Muscle layer of duodenum (tissue), 2 donors: ENCODE results near the gene RAB17.

ENCODE experiments used
- H3K27ac ChIP-seq: one replicate; pipeline ENCODE4 v1.7.0; 2013; ENCODE audit warnings: mild to moderate bottlenecking, low read length
- H3K27me3 ChIP-seq: one replicate; pipeline ENCODE4 v1.7.0; 2013; ENCODE audit warnings: low read depth, mild to moderate bottlenecking, control low read depth, low read length
- H3K36me3 ChIP-seq, 2 donors: one replicate each; pipeline ENCODE4 v1.7.0; 2013; ENCODE audit warnings: low read length in 2 of 2, control low read depth in 1 of 2, mild to moderate bottlenecking in 1 of 2; ENCODE audit not compliant: insufficient read depth in 2 of 2, control insufficient read depth in 1 of 2
- H3K4me1 ChIP-seq, 2 donors: one replicate each; pipeline ENCODE4 v1.7.0; 2013; ENCODE audit warnings: low read length in 2 of 2, mild to moderate bottlenecking in 2 of 2, control low read depth in 1 of 2, moderate library complexity in 1 of 2; ENCODE audit not compliant: insufficient read depth in 2 of 2, control insufficient read depth in 1 of 2
- H3K4me3 ChIP-seq, 2 donors: one replicate each; pipeline ENCODE4 v1.7.0; 2013; ENCODE audit warnings: low read length in 2 of 2, low read depth in 1 of 2, mild to moderate bottlenecking in 1 of 2
- H3K9me3 ChIP-seq, 2 donors: one replicate each; pipeline ENCODE4 v1.7.0; 2013; ENCODE audit warnings: low read length in 2 of 2, control low read depth in 1 of 2, mild to moderate bottlenecking in 1 of 2; ENCODE audit not compliant: control insufficient read depth in 1 of 2
- donor health status: healthy.

RAB17 gene

DNA sequence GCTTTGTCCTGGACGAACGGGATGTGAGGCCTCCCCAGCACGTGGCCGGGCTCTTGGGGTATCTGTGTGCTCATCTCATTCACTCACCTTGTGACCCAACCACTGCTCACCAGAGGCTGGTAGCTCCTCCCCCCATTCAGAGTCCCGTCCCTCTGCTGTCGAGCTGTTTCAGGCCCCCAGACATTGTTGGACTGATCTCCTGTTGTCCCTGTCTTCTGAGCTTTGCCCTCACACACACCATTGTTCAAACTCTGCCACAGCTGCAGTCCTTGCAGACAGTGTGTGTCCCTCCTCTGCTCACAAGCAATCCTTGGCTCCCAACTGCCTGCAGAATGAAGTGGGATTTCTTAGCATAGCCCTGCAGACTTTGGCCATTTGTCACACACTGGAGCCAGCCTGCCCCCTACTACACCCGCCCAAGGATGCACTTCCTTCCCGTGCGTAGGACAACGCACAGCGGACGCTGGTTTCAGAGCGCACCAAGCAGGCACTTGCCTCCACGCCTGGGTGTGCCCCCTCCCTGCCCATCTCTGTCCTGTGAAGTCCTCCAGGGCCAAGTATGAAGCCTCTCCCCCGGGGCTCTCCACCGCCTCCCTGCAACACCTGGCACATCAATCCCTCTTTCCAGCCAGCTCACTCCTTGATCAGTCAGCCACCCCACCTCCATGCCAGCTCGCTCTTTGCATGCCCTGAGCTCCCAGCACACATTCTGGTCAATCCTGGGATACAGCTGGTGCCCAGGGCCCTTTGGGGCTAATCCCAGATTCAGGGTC, 40.7 kb downstream of the RAB17 start:
- peaks cover 0 to 3% of the 10 kb centered on the region in 2 donors for H3K9me3 ChIP-seq
- H3K4me3 ChIP-seq, result no peak overlapping the region
- H3K27ac ChIP-seq, result no peak overlapping the region
- no peaks in the 10 kb centered on the region for H3K36me3 ChIP-seq
- H3K27me3 ChIP-seq, result no peaks in the 10 kb centered on the region
- no peaks in the 10 kb centered on the region for H3K4me1 ChIP-seq

DNA sequence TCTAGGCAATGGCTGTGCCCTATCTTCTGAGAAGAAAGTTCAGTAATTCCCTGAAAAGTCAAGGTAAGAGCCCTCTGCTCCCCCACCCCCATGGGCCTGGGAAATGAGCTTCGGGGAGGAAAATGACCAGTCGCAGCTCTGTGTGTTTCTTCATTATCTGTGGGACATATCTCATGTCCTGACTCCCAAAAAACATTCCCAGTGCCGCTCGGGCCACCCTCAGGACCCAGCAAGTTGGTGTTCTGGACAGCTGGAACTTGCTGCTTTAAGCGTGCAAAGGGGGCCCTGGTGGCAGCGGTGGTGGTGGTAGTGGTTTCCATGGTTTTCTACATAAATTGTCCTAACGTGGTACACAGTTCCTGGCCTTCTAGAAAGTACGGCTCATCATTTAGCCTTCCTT, 41.3 kb downstream of the RAB17 start:
- H3K36me3 ChIP-seq, result no peaks in the 10 kb centered on the region
- H3K27ac ChIP-seq, result no peak overlapping the region
- no peaks in the 10 kb centered on the region for H3K27me3 ChIP-seq
- no peak overlapping the region for H3K4me3 ChIP-seq
- H3K9me3 ChIP-seq, result peaks cover 0 to under 1% of the 10 kb centered on the region in 2 donors
- no peaks in the 10 kb centered on the region for H3K4me1 ChIP-seq

DNA sequence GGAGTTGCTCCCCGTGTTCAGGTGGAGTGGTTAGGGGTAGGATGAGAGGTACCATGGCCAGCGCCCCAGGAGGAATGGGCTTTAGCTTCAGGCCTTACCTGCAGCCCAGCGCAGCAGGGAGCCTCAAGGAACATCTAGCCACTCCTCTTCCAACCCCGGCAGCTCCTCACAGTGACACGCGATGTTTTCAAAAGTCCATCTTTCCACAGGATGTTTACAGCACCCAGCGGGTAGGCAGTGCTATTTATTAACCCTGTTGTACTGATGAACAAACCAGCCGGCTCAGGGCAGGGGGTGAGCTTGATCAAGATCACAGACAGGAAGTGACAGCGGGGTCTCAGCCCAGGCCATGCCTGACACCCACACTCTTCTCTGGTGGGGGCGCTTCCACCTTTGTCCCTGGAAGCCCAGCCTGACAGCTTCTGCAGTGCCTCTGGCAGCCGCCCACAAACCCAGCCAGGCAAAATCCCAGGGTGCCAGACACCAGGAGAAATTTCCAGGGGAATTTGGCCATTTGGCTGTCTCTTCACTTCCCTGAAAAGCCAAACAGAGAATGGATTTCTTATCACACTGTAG, 42.6 kb downstream of the RAB17 start:
- Histone ChIP-seq H3K27ac (no peak overlapping the region), H3K36me3 (no peaks in the 10 kb centered on the region), H3K4me1 (no peaks in the 10 kb centered on the region), H3K27me3 (no peaks in the 10 kb centered on the region), H3K9me3 (no peaks in the 10 kb centered on the region), H3K4me3 (no peak overlapping the region)

DNA sequence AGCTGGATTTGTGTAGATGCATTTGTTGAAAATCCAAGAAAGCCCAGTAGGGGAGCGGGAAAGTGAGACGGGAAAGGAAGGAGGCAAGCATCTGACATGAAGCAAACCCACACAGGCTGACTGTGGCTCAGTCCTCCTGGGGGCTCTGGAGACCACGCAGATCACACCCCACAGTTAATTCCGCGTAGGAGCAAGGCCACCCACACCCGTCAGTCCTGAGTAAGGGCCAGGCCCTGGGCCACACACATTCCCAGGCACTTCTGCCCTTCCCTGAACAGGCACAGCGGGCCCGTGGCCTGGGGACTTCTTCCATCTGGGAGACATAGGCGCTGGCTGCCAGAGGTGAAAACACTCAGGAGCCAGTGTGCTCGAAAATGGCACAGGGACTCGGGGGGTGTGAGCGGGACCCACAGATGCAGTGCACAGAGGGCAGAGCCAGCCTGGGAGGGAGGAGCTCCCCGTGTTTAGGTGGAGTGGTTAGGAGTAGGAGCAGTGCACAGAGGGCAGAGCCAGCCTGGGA, 43.6 kb downstream of the RAB17 start:
- H3K9me3 ChIP-seq, result no peaks in the 10 kb centered on the region
- no peaks in the 10 kb centered on the region for H3K4me1 ChIP-seq
- H3K36me3 ChIP-seq, result no peaks in the 10 kb centered on the region
- H3K27ac ChIP-seq, result no peak overlapping the region
- H3K27me3 ChIP-seq, result no peaks in the 10 kb centered on the region
- H3K4me3 ChIP-seq, result no peak overlapping the region

DNA sequence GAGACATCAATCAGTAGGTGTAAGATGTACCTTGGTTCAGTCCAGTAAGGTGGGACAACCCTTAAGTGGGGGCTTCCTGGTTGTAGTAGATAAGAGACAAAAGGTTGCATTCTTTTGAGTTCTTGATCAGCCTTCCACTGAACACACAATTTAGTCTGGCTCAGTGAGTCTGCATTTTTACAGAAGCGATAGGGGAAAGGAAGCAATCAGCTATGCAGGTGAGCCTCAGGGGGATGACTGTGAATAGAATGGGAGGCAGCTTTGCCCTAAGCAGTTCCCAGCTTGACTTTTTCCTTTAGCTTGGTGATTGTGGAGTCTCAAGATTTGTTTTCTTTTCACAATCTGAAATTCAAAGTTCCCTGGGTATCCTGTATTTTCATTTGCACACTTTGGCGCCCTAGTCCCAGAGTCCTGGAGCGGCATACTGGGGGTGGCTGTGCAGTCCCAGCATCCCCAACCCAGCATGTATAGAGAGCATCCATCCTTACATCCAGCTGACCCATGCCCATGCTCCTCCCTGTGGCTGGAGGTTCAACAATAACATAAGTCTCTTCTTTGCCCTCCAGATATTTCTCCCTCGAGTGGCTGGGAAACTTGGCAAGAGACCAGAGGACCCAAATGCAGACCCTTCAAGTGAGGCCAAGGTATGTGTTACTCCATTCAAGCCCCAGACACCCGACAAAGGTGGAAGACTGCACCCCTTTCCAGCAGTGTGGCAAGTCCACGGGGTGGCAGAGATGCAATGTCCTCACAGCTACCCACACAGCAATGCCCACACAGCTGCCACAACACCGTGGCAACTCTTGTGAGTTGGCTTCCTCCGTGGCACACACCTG, 44.3 kb downstream of the RAB17 start:
- no peak overlapping the region for H3K27ac ChIP-seq
- no peaks in the 10 kb centered on the region for H3K4me1 ChIP-seq
- H3K9me3 ChIP-seq, result no peaks in the 10 kb centered on the region
- H3K4me3 ChIP-seq, result no peak overlapping the region
- no peaks in the 10 kb centered on the region for H3K36me3 ChIP-seq
- no peaks in the 10 kb centered on the region for H3K27me3 ChIP-seq

DNA sequence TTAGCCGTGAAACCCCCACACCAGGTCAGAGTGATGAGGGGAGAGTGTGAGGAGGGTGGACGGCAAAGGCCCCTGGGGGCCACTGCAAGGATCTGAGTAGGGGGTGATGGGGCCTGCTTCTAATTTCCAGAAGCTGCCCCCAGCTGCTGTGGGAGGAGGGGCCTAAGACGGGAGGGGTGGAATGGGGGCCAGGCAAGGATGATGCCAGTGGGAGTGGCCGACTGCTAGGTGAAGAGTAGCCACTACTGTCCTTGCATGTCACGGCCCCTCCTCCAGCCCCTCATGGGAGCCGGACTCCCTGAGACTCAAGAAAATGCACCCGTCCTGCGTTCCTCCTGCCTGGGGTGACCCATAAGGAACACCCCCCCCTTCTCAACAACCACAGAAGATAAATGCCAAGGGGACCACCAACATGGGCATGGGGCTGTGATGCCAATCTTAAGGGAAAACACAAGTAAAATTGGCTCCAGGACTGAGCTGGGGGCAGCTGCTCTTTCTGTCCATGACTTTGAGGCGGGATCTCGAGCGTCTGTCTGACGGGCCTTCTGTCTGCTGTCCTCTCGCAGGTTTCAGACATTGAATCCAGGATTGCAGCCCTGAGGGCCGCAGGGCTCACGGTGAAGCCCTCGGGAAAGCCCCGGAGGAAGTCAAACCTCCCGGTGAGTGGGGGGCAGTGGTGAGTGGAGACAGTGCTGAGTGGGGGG, 48.4 kb downstream of the RAB17 start:
- Histone ChIP-seq H3K9me3 (no peaks in the 10 kb centered on the region), H3K27me3 (no peaks in the 10 kb centered on the region), H3K4me3 (no peak overlapping the region), H3K4me1 (no peaks in the 10 kb centered on the region), H3K27ac (no peak overlapping the region), H3K36me3 (no peaks in the 10 kb centered on the region)

DNA sequence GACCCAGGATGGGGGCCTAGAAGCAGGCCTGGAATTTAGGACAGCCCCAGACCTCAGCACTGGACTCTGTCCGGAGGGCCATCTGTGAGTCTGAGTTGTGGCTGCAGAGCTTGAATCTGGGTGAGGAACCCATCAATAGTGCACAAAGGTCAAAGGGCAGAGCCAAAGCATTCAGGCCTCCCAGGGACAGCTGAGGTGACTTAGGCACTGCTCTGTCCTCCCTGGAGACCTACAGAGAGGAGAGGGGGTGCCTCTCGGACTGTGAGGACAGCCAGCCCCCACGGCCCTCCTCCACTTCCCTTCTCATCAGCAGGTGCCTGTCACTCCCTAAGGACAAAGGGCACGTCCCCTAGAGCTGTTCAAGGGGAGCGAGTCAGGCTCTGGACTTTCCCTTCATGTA, 49.3 kb downstream of the RAB17 start:
- Histone ChIP-seq H3K36me3 (no peaks in the 10 kb centered on the region), H3K4me3 (no peak overlapping the region), H3K27ac (no peak overlapping the region), H3K4me1 (no peaks in the 10 kb centered on the region), H3K27me3 (no peaks in the 10 kb centered on the region), H3K9me3 (no peaks in the 10 kb centered on the region)

DNA sequence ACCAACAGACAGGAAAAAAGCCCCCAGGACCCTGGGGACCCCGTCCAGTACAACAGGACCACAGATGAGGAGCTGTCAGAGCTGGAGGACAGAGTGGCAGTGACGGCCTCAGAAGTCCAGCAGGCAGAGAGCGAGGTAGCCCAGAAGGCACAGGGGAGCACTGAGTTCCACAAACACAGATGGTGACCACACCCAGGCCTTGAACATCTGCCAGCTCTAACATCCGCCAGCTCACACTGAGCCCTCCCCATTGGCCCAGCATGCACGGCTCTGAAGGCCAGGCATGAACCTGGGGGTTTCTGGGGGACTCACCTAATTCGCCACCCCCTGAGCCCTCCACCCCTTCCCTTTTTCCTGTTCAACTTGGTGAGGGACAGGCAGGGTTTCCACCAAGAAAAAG, 49.7 kb downstream of the RAB17 start:
- H3K9me3 ChIP-seq, result no peaks in the 10 kb centered on the region
- no peak overlapping the region for H3K4me3 ChIP-seq
- no peaks in the 10 kb centered on the region for H3K36me3 ChIP-seq
- no peak overlapping the region for H3K27ac ChIP-seq
- no peaks in the 10 kb centered on the region for H3K4me1 ChIP-seq
- no peaks in the 10 kb centered on the region for H3K27me3 ChIP-seq

DNA sequence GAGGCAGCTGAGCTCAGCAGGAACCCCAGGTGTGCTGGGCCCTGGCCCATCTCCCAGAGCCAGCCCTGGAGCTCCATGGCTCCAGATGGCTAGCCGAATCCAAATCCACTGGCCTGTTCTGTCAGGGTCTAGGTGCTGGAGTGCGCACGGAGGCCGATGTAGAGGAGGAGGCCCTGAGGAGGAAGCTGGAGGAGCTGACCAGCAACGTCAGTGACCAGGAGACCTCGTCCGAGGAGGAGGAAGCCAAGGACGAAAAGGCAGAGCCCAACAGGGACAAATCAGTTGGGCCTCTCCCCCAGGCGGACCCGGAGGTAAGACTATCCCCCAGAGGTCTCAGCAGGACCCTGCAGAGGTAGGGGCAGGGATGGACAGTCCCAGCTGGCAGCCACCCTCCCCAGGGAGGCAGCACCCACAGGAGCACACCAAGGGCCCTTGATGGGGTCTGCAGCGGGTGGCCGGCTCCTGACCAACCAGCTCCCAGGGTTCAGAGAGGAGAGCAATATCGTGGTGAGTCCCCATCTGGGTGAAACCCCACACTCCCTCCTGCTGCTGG, 50.2 kb downstream of the RAB17 start:
- Histone ChIP-seq H3K4me1 (no peaks in the 10 kb centered on the region), H3K9me3 (no peaks in the 10 kb centered on the region), H3K36me3 (no peaks in the 10 kb centered on the region), H3K4me3 (no peak overlapping the region), H3K27me3 (no peaks in the 10 kb centered on the region), H3K27ac (no peak overlapping the region)

DNA sequence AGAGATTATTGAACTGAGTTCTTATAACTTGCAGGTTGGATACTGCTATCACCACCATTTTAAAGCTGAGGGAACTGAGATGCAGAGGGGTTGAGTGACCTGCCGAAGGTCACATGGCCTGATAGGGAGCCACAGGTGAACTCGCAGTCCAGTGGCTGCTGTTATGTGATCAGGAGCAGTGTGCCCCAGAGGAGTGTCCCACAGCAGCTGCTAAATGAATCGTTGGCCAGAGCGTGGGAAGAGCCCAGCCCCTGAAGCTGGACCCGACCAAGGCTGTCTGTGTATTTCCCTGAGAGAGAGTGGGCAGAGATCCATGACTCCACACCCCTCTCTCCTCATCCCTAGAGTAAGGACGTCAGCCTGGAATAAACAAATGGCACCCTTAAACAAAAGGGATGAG, 50.9 kb downstream of the RAB17 start:
- no peak overlapping the region for H3K27ac ChIP-seq
- no peak overlapping the region for H3K4me3 ChIP-seq
- no peaks in the 10 kb centered on the region for H3K9me3 ChIP-seq
- no peaks in the 10 kb centered on the region for H3K4me1 ChIP-seq
- H3K36me3 ChIP-seq, result no peaks in the 10 kb centered on the region
- H3K27me3 ChIP-seq, result no peaks in the 10 kb centered on the region

DNA sequence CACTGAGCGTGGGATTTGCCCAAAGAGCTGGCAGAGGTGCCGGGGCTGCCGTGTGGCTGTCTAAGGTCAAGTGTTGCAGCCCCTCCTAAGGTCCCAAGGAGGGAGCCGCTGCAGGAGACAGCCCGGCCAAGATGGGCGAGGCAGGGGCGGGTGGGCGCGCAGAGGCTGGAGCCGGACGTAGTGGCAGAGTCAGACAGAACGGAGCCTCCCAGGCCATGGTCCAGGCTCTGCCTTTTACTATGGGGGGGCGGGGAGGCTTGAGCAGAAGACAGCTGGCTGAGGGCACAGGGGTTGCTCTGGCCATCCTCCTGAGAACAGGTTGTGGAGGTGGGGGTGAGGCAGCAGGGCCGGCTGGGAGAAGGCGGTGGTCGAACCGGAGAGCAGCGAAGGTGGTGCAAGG, 51.6 kb downstream of the RAB17 start:
- no peaks in the 10 kb centered on the region for H3K9me3 ChIP-seq
- H3K4me3 ChIP-seq, result no peak overlapping the region
- H3K27ac ChIP-seq, result no peak overlapping the region
- no peaks in the 10 kb centered on the region for H3K4me1 ChIP-seq
- no peaks in the 10 kb centered on the region for H3K27me3 ChIP-seq
- no peaks in the 10 kb centered on the region for H3K36me3 ChIP-seq
